Panc1 (cell line): Measurements from ENCODE around the gene SLX4IP. TPM values are rescaled to one million over a fixed set of nuclear protein-coding genes. Genes with fewer than 3 reads are reported as not detected.

ENCODE experiments used
- ATAC-seq: fragments of 200-7000 bp; cut with Tn5 transposase; 2 replicates; pipeline ENCODE4 v1.9.1; 2020; ENCODE audit warnings: mild to moderate bottlenecking, moderate library complexity
- BruUV-seq: library from RNA; stranded (reverse); fragments of 400-500 nt; replicated peaks from 2 replicates; lab custom pipeline; 2021; lab: Mats Ljungman, UMichigan
- CTCF ChIA-PET: fragments of 300-600 bp; sonication (Branson Sonifier 250); formaldehyde crosslinking; loops from one replicate; lab custom pipeline; 2022; ENCODE audit warnings: antibody characterized with exemption; lab: Charles Lee
- POLR2A ChIA-PET: fragments of 300-600 bp; sonication (Branson Sonifier 250); formaldehyde crosslinking; loops from one replicate; lab custom pipeline; 2022; ENCODE audit warnings: antibody characterized with exemption; lab: Charles Lee
- DNase-seq: peaks from one replicate; pipeline ENCODE4 v3.0.0-alpha.2; 2010; ENCODE audit warnings: low read depth, low spot score
- H3K27ac ChIP-seq: 2 replicates; pipeline ENCODE4 v1.5.1; 2011; ENCODE audit warnings: mild to moderate bottlenecking, low read length, inconsistent platforms
- H3K27me3 ChIP-seq: fragments of 200-500 bp; sonication (Bioruptor generic); 2 replicates; pipeline ENCODE4 v1.6.0; 2014; ENCODE audit warnings: low read length, inconsistent platforms; ENCODE audit not compliant: control insufficient read depth, insufficient read depth
- H3K36me3 ChIP-seq: fragments of 200-500 bp; sonication (Bioruptor generic); 2 replicates; pipeline ENCODE4 v1.5.1; 2014; ENCODE audit warnings: inconsistent platforms, mild to moderate bottlenecking, low read length, moderate library complexity; ENCODE audit not compliant: control insufficient read depth, insufficient read depth
- H3K4me1 ChIP-seq: 2 replicates; pipeline ENCODE4 v1.5.1; 2011; ENCODE audit warnings: inconsistent platforms, mild to moderate bottlenecking, low read length, moderate library complexity; ENCODE audit not compliant: control insufficient read depth, insufficient read depth
- H3K4me3 ChIP-seq, 2 experiments: 2 replicates each; pipeline ENCODE4 v1.5.1; 2011 to 2012; ENCODE audit warnings: low read depth in 2 of 2, low read length in 2 of 2, mild to moderate bottlenecking in 2 of 2, inconsistent platforms in 1 of 2, moderate library complexity in 1 of 2
- H3K9me3 ChIP-seq: fragments of 200-500 bp; sonication (Bioruptor generic); 2 replicates; pipeline ENCODE4 v1.5.1; 2014; ENCODE audit warnings: low read depth, mild to moderate bottlenecking, inconsistent platforms, low read length, moderate library complexity; ENCODE audit not compliant: control insufficient read depth, insufficient read depth
- POLR2AphosphoS5 ChIP-seq: IDR thresholded peaks from 2 replicates; pipeline ENCODE4 v1.6.1; 2012; ENCODE audit warnings: mild to moderate bottlenecking, low read depth, low read length, moderate library complexity
- SIN3A ChIP-seq: IDR thresholded peaks from 2 replicates; pipeline ENCODE4 v1.6.1; 2012; ENCODE audit warnings: low read depth, mild to moderate bottlenecking, low read length, moderate library complexity, borderline replicate concordance; ENCODE audit not compliant: insufficient read depth
- TCF7L2 ChIP-seq: IDR thresholded peaks from 2 replicates; pipeline ENCODE4 v1.6.1; 2011; ENCODE audit warnings: mild to moderate bottlenecking, low read depth, low read length, inconsistent platforms
- in situ Hi-C: cut with HindIII; loops from 2 replicates; pipeline ENCODE4 v1.10.0; 2016; ENCODE audit warnings: low sequenced_read_pairs, low pct_unique_long_range_greater_than_20kb
- intact Hi-C: fragments of 100-400 bp; cut with micrococcal nuclease; formaldehyde crosslinking; loops from one replicate; pipeline ENCODE4 v1.10.0; 2022; ENCODE audit not compliant: unreplicated experiment
- total RNA-seq: library from RNA; stranded (reverse); gene quantifications from one replicate; pipeline ENCODE4 v1.2.1, GENCODE V29; 2021; ENCODE audit not compliant: unreplicated experiment
- TF ChIP-seq, protein P1 (sequence below): fragments of 450-650 bp; IDR thresholded peaks from 2 replicates; pipeline ENCODE4 v1.5.1; 2017; ENCODE audit warnings: mild to moderate bottlenecking
- TF ChIP-seq, protein P2 (sequence below), 2 experiments: IDR thresholded peaks; 2 replicates each; pipeline ENCODE4 v1.6.1; 2011 to 2012; ENCODE audit warnings: low read depth in 2 of 2, control low read depth in 1 of 2, low read length in 1 of 2, mild to moderate bottlenecking in 1 of 2, moderate library complexity in 1 of 2; ENCODE audit not compliant: insufficient read depth in 1 of 2

SLX4IP gene
- total RNA-seq, 1 experiment from 2014 or later, result 5.4 TPM

DNA sequence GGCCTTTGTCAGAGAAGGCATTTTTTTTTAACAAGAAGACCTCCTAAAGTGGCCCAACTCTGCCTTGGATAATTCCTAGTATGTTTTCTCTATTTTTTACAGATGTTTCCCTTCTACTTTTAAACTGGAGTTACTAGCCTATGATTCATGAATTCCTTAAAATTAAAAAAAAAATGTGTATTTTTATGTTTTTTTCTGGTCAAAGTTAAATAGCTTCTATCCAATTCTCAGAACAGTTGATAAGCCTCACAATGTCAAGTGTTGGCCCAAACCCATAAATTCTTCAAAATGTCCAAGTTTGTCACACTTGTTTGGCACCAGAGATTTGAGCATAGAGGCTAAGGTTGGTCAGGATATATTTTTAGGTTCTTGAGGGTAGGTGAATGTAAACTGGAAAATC lies 174.7 kb downstream of the SLX4IP start:
- Histone ChIP-seq H3K9me3 (no peaks in the 10 kb centered on the region), H3K27ac (no peak overlapping the region), H3K4me1 (peaks cover 5% of the 10 kb centered on the region; the same call in 1 of the 2 replicates), H3K4me3 (no peak overlapping the region), H3K36me3 (no peaks in the 10 kb centered on the region), H3K27me3 (no peaks in the 10 kb centered on the region)
- ATAC-seq (no peak), DNase-seq (no peak)
- TF ChIP-seq POLR2AphosphoS5 (no peak), SIN3A (no peak), TCF7L2 (no peak)
- TF ChIP-seq, protein P1, sequence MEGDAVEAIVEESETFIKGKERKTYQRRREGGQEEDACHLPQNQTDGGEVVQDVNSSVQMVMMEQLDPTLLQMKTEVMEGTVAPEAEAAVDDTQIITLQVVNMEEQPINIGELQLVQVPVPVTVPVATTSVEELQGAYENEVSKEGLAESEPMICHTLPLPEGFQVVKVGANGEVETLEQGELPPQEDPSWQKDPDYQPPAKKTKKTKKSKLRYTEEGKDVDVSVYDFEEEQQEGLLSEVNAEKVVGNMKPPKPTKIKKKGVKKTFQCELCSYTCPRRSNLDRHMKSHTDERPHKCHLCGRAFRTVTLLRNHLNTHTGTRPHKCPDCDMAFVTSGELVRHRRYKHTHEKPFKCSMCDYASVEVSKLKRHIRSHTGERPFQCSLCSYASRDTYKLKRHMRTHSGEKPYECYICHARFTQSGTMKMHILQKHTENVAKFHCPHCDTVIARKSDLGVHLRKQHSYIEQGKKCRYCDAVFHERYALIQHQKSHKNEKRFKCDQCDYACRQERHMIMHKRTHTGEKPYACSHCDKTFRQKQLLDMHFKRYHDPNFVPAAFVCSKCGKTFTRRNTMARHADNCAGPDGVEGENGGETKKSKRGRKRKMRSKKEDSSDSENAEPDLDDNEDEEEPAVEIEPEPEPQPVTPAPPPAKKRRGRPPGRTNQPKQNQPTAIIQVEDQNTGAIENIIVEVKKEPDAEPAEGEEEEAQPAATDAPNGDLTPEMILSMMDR, result no peak
- TF ChIP-seq, protein P2, sequence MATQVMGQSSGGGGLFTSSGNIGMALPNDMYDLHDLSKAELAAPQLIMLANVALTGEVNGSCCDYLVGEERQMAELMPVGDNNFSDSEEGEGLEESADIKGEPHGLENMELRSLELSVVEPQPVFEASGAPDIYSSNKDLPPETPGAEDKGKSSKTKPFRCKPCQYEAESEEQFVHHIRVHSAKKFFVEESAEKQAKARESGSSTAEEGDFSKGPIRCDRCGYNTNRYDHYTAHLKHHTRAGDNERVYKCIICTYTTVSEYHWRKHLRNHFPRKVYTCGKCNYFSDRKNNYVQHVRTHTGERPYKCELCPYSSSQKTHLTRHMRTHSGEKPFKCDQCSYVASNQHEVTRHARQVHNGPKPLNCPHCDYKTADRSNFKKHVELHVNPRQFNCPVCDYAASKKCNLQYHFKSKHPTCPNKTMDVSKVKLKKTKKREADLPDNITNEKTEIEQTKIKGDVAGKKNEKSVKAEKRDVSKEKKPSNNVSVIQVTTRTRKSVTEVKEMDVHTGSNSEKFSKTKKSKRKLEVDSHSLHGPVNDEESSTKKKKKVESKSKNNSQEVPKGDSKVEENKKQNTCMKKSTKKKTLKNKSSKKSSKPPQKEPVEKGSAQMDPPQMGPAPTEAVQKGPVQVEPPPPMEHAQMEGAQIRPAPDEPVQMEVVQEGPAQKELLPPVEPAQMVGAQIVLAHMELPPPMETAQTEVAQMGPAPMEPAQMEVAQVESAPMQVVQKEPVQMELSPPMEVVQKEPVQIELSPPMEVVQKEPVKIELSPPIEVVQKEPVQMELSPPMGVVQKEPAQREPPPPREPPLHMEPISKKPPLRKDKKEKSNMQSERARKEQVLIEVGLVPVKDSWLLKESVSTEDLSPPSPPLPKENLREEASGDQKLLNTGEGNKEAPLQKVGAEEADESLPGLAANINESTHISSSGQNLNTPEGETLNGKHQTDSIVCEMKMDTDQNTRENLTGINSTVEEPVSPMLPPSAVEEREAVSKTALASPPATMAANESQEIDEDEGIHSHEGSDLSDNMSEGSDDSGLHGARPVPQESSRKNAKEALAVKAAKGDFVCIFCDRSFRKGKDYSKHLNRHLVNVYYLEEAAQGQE (IDR thresholded peaks at IDR 0.05; ENCODE audit: insufficient read depth in 1 of 2, low read depth in 2 of 2, low read length in 1 of 2), result no peak
- intact Hi-C loops, result no loop called here
- BruUV-seq, result no TSS peak
- in situ Hi-C loops, result no loop called here
- ChIA-PET POLR2A (no interaction called here), CTCF (no interaction called here)

DNA sequence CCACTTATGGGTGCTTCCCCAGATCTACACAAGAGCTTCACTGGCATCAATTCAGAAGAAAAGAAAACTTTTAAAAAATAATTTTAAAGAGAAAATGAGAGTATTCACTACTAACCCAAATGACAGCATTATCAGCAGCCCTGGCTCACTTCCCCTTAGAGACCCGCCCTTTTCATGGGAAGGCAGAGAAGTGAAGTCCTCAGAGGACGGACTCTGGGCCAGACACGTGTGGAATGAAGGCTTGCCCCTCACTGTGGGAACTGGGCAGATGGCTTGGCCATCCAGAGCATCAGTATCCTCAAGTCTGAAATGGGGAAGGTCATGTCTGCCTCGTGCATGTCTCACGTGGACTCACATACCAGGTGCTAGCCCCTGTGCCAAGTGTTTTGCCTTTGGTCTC lies 175.1 kb downstream of the SLX4IP start:
- no peaks in the 10 kb centered on the region for H3K27me3 ChIP-seq
- H3K9me3 ChIP-seq, result no peaks in the 10 kb centered on the region
- no peak overlapping the region for H3K27ac ChIP-seq
- in situ Hi-C loops, result no loop called here
- TF ChIP-seq, protein P1, result no peak
- TF ChIP-seq POLR2AphosphoS5 (no peak), SIN3A (no peak), TCF7L2 (no peak)
- TF ChIP-seq, protein P2 (IDR thresholded peaks at IDR 0.05; ENCODE audit: insufficient read depth in 1 of 2, low read depth in 2 of 2, low read length in 1 of 2), result no peak
- peaks cover 1% of the 10 kb centered on the region; the same call in 1 of the 2 replicates for H3K4me1 ChIP-seq
- ATAC-seq, result no peak
- H3K36me3 ChIP-seq, result no peaks in the 10 kb centered on the region
- BruUV-seq, result no TSS peak
- H3K4me3 ChIP-seq, result no peak overlapping the region
- intact Hi-C loops, result no loop called here
- CTCF ChIA-PET, result no interaction called here
- POLR2A ChIA-PET, result no interaction called here
- no peak for DNase-seq
